ENCODE results near the gene PCTP.

PCTP gene

DNA sequence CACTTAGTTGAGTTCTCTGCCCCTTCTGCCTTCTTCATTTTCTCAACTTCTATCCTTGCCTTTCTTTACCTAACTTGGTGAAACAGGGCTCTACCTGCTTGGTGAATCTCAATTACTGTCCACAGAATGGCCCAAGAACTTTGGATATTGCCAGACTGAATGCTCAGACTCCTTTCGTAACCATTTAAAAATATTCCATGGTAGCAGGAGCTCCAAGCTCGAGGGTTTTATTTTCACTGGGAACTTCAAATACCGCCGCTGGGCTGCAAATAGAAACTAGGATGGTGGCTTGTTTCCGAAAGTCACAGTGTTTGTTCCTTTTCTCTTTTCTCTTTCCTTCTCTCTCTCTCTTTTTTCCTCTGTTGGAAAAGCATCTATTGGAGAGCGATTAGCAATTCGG is 41.4 kb upstream of the PCTP start:
- FAIRE-seq (no peak), DNase-seq (ENCODE audit: insufficient read length, low spot score) (no peak)
- TF ChIP-seq, protein P1, sequence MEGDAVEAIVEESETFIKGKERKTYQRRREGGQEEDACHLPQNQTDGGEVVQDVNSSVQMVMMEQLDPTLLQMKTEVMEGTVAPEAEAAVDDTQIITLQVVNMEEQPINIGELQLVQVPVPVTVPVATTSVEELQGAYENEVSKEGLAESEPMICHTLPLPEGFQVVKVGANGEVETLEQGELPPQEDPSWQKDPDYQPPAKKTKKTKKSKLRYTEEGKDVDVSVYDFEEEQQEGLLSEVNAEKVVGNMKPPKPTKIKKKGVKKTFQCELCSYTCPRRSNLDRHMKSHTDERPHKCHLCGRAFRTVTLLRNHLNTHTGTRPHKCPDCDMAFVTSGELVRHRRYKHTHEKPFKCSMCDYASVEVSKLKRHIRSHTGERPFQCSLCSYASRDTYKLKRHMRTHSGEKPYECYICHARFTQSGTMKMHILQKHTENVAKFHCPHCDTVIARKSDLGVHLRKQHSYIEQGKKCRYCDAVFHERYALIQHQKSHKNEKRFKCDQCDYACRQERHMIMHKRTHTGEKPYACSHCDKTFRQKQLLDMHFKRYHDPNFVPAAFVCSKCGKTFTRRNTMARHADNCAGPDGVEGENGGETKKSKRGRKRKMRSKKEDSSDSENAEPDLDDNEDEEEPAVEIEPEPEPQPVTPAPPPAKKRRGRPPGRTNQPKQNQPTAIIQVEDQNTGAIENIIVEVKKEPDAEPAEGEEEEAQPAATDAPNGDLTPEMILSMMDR (IDR thresholded peaks at IDR 0.05; ENCODE audit: insufficient read depth, missing control alignments), result no peak

DNA sequence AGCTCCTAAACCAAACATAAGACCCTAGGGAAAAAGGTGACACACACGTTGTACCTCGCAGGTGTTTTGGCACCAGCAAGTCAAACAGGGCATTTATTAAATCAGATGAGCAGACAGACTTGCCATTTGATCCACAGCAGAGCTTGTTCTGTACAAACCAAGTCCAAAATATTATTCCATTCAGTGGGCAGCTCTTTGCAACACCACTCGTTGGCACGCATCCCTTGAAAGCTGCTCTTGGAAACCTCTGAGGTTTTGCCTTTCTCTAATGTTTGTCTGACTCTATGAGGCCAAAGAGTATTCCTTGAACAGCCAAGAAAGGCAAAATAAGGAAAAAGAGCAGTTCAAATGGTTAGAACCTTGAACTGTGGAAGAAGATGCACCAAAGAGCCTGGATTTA is 40.9 kb upstream of the PCTP start:
- no peak for FAIRE-seq
- DNase-seq (ENCODE audit: insufficient read length, low spot score), result no peak
- TF ChIP-seq, protein P1 (IDR thresholded peaks at IDR 0.05; ENCODE audit: insufficient read depth, missing control alignments), result no peak

DNA sequence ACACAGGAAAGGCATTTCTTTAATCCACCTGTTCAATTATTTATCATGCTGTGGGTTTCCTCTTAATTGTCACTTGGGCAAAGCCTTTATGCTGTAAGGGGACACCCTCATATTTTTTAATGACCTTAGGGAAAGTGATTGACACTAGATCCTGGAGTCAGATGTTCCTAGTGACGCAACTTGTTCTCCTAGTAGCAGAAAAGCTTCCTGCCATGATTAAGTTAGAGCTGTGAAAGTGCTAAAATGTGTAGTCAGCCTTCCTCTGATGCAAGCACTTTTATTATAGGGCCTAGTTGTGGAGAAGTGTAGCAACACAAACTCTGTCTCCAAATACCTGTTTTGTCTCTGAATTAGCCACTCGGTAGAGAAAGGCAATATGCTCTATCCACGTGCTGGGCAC is 40.4 kb upstream of the PCTP start:
- TF ChIP-seq, protein P1 (IDR thresholded peaks at IDR 0.05; ENCODE audit: insufficient read depth, missing control alignments), result no peak
- FAIRE-seq (no peak), DNase-seq (ENCODE audit: insufficient read length, low spot score) (no peak)

DNA sequence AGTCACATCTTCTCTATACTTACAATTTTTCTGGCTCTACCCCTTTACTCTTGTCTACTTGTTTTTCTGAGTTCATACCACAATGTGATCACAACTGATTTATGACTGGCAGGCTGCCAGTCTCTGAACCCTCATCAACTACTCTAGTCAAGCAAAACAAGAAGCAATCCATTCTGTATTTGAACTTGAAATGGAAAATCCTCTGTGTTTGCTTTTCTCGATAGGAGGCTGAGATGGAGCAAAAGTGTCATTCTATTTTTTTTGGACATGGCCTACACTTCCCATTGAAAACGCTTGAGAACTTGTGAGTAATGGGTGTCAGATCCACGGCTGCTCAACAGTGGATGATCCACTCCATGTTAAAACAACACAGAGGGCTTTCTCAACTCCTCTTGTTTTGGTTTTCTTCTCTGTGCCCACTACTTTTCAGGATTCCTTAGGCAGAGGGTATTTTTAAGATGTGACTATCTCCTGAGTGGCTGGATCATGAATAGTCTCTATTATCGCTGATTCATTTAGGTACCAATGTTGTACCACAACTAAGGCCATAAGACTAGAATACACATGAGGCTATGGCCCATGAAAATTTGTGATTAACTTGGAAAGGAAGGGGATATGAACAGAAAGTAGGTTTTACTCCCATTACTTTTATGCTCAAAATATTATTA is 39.9 kb upstream of the PCTP start:
- no peak for FAIRE-seq
- TF ChIP-seq, protein P1 (IDR thresholded peaks at IDR 0.05; ENCODE audit: insufficient read depth, missing control alignments), result no peak
- DNase-seq (ENCODE audit: insufficient read length, low spot score), result no peak

DNA sequence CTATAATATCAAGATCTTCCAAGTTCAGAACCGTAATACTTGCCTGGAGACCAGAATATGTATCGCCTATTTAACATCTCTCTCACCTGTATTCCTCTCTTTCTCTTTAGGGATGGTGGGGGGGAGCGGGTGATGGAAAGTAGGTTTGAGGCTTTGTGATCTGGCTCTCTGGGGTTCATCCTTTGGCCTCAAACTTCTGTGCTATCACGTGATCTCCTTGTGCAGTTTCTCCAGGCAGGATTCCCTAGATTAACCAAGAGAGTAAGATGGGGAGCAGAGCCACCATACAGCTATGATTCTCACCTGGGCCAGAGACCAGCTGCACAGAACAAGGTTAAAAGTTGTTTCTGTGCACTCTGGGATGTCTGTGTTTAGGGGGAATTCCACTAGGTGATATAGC is 33.4 kb upstream of the PCTP start:
- no peak for DNase-seq (ENCODE audit: insufficient read length, low spot score)
- no peak for FAIRE-seq
- TF ChIP-seq, protein P1 (IDR thresholded peaks at IDR 0.05; ENCODE audit: insufficient read depth, missing control alignments), result no peak

DNA sequence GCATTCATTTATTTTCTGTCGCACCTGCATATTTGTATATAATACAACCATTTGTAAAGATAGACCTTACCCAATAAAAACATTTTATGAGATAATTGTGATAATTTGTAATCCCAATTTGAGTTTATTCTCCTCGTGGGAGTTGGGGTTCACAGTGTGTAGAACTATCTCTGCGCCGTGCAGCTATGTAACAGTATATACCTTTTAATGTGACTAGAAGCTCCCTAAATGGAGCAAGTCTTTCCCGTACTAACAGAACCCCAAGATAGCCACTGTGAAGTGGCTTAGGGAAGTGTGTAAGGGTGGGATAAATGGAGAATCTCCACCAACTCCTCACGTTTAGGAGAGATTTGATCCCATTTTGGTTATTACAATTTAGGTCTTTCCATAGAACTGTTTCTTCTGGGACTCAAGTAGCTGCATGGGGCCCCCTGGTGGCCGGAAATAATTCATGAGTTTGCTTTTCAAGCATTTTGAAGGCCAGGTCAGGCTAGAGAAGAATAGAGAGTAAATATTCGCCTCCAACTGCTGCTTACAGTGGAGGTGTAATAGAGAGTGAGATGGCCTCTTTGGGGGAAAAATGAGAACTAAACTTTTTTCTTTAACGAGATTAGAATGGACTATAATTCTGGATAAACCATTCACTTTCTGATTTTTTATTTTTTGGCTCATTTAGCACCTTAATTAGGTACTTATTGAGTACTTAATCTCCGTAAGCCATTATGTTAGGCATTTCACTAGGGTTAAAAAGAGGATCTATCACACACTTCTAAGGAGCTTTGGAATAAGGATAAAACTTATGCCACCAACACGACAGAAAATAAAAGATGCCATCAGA is 32.7 kb upstream of the PCTP start:
- TF ChIP-seq, protein P1 (IDR thresholded peaks at IDR 0.05; ENCODE audit: insufficient read depth, missing control alignments), result peak; percentile 85
- FAIRE-seq (no peak), DNase-seq (ENCODE audit: insufficient read length, low spot score) (no peak)

Data from D721Med (cell line).